Measurements from ENCODE around the gene F7.

GRCh38 chr13:113110048-113110851 is 4.7 kb downstream of the F7 start:
- TF ChIP-seq CTCF (IDR thresholded peaks at IDR 0.05) (no peak), POLR2A (IDR thresholded peaks at IDR 0.05) (no peak)

All from body of pancreas (tissue), 4 donors.